Right ventricle myocardium superior (tissue), 1 donor: ENCODE results near the gene ZNF57. TPM values are rescaled to one million over a fixed set of nuclear protein-coding genes. Genes with fewer than 3 reads are reported as not detected.
"Not testable (repeated sequence)": the region's sequence is repeated elsewhere in the genome, so short reads cannot be mapped to it uniquely, and the experiment has no call there.

Experiments used
- ATAC-seq: fragments of 200-7000 bp; cut with Tn5 transposase; one replicate; pipeline ENCODE4 v1.9.1; 2020; ENCODE audit warnings: mild to moderate bottlenecking; ENCODE audit not compliant: poor library complexity
- DNase-seq: peaks from one replicate; pipeline ENCODE4 v3.0.0-alpha.2; 2020
- intact Hi-C: fragments of 100-400 bp; cut with DNase I; formaldehyde crosslinking; loops from one replicate; pipeline ENCODE4 v1.11.2; 2022
- long read RNA-seq: library from polyadenylated mRNA; unstranded; transcript quantifications from one replicate; pipeline ENCODE4 v2.0.0, GENCODE V29; 2021
- total RNA-seq: library from RNA; stranded (reverse); fragmentation: NEBNext Ultra II Directional; extraction: Animal tissue kit (Norgen Biotek cat#: 25700); gene quantifications from one replicate; pipeline ENCODE4 v1.2.1, GENCODE V29; 2021
- donor health status: DM: no; HTN: yes; CAD: no; lungs with severe emphysema.

The ZNF57 gene
- total RNA-seq = 3.5 TPM
- long read RNA-seq, transcript ZNF57-201 (4 exons, 2,003 nt) = major isoform, 6 of 6 reads
- long read RNA-seq, partial matches to known transcripts = 0 of 6 reads
- long read RNA-seq, other reads (novel, unspliced or antisense) = 0 of 6 reads

DNA sequence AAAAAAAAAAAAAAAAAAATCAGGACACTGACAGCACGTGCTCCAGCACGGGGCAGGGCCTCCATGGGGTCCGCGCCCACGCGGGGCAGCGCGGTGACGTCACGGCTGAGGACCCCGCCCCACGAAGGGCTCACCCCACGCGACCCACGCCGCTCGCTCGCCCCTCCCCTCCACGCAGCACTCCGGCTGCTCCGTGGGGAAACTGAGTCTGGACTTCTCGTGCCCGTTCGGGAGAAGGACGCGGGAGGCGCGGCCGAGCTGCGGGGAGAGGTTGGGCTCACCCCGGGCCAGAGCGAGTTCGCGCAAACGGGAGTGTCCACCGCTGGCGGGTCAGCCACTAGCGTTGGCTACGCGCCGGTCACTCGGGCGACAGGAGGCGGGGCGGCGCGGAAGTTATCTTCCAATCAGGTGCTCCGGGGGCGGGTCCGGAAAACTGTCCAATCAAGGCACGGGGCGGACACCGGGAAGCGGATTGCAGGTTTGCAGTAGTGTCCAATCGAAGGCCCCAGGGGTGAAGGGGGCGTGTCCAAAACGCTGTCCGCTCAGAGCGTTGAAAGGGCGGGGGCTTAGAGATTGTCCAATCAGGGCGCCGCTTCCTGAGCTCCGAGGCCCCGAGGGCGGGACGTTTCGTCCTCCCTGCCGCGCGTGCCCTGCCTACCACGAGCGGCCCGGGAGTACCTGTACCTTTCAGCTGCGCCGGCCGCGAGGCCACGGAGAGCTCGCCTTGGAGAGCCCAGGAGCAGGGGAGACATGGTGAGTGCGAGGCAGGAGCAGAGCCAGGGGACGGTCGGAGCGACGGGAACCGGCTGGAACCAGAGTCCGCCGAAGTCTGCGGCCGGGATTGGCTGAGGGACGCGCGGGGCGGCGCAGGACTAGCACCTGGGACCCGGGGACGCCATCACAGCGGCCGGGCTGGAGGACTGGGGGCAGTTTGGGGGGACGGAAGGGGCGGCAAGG, at the start of gene ZNF57:
TSS of gene ZNF57 (plus strand) at position 633 of the 957 bp plus-strand sequence. CDS start at position 751, 118 bp downstream.
- intact Hi-C loops = no loop called here
- ATAC-seq (peak; percentile 98), DNase-seq (peak; percentile 100)

DNA sequence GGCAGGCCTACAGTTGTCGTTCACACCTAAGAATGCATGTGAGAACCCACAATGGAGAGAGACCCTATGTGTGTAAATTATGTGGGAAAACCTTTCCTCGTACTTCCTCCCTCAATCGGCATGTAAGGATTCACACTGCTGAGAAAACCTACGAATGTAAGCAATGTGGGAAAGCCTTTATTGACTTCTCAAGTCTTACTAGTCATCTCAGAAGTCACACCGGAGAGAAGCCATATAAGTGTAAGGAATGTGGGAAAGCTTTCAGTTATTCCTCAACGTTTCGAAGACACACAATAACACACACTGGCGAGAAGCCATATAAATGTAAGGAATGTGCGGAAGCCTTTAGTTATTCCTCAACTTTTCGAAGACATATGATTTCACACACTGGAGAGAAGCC, 48.1 kb upstream of the ZNF57 start:
- ATAC-seq (no peak), DNase-seq (no peak)
- intact Hi-C loops = no loop called here

DNA sequence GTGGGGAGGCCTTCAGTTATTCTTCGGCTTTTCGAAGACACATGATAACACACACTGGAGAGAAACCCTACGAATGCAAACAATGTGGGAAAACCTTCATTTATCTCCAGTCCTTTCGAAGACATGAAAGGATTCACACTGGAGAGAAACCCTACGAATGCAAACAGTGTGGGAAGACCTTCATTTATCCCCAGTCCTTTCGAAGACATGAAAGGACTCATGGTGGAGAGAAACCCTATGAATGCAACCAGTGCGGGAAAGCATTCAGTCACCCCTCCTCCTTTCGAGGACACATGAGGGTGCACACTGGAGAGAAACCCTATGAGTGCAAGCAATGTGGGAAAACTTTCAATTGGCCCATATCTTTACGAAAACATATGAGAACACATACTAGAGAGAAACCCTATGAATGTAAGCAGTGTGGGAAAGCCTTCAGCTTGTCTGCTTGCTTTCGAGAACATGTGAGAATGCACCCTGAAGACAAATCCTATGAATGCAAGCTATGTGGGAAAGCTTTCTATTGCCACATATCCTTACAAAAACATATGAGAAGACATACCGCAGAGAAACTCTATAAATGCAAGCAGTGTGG, 47.6 kb upstream of the ZNF57 start:
- DNase-seq (no peak), ATAC-seq (no peak)
- intact Hi-C loops = no loop called here

- intact Hi-C loops = no loop called here
- ATAC-seq = no peak
- DNase-seq = no peak
Observed at GRCh38 chr19:2854849-2855248, 45.9 kb upstream of the ZNF57 start.

GRCh38 chr19:2856457-2857050, 44.2 kb upstream of the ZNF57 start:
- ATAC-seq (no peak), DNase-seq (no peak)
- intact Hi-C loops = no loop called here

DNA sequence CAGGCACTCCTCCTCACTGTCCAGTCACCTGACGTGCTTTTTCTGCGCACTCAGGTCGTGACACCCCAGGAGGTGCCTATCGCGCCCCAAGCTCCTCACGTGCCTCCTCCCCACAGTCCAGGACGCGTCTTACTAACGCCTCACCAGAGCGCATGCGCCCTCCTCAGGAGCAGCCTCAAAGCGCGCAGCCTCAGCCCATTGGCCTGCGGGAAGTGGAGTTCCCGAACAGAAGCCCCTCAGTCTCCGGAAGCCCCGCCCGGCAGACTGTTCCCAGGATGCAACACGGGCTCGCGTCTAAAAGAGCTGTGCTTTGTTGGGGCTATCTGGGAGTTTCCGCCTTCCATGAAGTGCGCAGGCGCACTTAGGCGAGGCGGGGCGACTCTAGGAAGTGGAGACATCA, 41.9 kb upstream of the ZNF57 start:
- ATAC-seq = no peak
- no peak for DNase-seq
- intact Hi-C loops = no loop called here

GRCh38 chr19:2863816-2864215, 36.9 kb upstream of the ZNF57 start:
- intact Hi-C loops = no loop called here
- DNase-seq (no peak), ATAC-seq (no peak)

DNA sequence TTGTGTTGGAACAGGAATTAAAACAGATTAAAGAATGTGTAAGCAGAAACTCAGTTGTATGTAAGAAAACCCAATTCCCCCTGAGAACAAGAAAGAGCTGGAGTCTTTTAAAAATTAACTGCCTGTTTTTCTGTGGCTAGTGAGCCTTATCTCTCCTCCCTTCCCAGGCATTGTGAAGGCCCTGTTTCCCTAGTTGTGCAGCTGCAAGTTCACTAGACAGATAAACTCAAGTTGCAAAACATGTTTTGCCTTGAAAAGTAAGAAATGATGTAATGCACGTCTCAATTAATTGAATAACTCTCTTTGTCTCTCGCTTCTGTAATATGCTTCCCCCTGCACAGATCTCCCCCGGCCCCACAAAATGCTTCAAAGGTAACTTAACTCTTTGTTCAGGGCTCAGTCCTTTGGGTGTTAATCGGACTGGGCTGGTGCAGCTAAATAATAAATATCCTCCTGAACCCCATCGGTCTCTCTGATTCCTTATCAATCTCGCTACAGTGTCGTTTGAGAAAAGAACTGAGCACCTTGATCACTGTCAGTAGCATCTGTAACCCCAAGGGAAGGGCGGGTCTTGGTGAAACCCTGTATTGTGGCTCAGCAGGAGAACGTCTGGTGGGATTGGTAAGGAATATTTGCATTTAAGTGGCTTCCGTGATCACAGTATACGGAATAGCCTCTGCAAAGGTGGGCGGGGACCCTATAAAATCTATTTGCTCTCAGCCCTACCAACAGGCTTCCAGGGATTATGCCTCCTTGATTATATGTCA, 35.2 kb upstream of the ZNF57 start:
- intact Hi-C loops = no loop called here
- ATAC-seq = no peak
- no peak for DNase-seq

- DNase-seq (no peak), ATAC-seq (no peak)
- intact Hi-C loops = no loop called here
Observed at GRCh38 chr19:2866495-2867024, 34.2 kb upstream of the ZNF57 start.

DNA sequence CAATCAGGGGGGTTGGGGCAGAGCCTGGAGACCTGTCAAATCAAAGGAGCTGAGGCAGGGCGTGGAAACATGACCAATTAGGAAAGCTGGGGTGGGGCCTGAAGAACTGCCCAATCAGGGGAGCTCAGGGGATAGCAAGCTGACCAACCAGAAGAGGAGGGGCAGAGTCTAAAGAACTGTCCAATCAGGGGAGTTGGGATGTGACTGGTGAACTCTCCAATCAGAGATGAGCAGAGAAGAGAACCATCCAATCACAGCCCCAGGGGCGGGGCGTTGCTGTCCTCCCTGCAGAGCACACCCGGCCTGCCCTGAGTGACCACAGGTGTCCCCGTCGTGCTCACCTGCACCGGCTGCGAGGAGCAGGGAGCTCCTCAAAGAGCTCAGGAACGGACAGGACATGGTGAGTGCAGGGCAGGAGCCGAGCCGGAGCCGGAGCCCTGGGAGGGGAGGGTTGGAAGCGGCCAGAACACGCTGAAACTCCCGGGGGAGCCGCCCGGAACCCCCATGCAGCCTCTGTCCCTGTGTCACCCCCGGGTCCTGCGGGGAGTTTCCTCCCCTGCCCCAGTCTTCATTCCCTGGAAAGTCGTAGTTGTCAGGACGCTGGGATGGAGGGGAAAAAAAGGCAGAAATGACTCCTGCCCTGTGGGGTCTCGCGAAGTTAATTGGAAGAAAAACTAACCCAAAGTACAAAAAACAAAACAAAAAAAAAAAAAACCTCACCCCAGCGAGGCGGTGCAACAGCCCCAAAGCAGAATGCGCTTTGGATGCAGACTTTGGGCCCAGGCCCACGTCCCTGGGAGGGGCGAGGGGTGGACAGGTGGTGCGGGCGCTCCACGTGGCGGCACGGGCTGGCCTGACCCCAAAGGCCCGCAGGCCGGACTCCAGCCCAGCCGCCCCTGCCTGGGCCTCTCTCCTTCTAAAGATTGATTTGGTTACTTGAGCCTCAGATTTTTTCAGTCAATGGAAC, 33.4 kb upstream of the ZNF57 start, which contains the start of gene ZNF556:
TSS of gene ZNF556 (plus strand) at position 311 of the 967 bp plus-strand sequence. CDS start at position 398, 87 bp downstream.
- no peak for DNase-seq
- no peak for ATAC-seq

GRCh38 chr19:2869618-2870017, 31.1 kb upstream of the ZNF57 start:
- DNase-seq (no peak), ATAC-seq (no peak)
- intact Hi-C loops = loop anchor here (5.0 kb wide), 1 partner anchor 222 kb away; no protein-coding TSS in a partner anchor

More for the DNA sequence above, 33.4 kb upstream of the ZNF57 start, which contains the start of gene ZNF556:
- intact Hi-C loops = no loop called here

DNA sequence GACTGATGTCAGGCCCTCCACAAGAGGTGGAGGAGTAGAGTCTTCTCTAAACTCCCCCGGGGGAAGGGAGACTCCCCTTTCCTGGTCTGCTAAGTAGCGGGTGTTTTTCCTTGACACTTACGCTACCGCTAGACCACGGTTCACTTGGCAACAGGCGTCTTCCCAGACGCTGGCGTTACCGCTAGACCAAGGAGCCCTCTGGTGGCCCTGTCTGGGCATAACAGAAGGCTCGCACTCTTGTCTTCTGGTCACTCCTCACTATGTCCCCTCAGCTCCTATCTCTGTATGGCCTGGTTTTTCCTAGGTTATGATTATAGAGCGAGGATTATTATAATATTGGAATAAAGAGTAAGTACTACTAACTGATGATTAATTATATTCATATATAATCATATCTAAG, 28.6 kb upstream of the ZNF57 start:
- intact Hi-C loops = loop anchor here (5.0 kb wide), 1 partner anchor 225 kb away; no protein-coding TSS in a partner anchor
- not testable (repeated sequence) for DNase-seq, ATAC-seq

DNA sequence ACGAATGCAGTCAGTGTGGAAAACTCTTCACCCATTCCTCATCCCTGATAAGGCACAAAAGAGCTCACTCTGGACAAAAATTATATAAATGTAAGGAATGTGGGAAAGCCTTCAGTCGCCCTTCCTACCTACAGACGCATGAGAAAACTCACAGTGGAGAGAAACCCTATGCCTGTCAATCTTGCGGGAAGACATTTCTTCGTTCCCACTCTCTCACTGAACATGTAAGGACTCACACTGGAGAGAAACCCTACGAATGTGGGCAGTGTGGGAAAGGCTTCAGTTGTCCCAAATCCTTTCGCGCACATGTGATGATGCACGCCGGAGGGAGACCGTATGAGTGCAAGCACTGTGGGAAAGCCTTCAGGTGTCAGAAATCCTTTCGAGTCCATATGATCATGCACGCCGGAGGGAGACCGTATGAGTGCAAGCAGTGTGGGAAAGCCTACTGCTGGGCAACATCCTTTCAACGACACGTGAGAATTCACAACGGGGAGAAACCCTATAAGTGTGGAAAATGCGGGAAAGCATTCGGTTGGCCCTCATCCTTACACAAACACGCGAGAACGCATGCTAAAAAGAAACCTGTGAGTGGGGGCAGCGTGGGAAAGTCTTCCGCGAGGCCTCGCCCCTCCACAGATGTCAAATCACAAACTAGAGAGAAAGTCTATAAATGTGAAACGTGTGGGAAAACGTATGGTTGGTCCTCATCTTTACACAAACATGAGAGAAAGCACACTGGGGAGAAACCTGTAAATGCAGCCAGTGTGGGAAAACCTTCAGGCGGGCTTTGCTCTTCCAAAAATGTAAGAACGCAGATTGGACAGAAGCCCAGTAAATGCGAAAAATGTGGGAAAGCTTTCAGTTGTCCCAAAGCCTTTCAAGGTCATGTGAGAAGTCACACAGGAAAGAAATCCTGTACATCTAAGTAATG, 23.1 kb upstream of the ZNF57 start:
- intact Hi-C loops = no loop called here
- ATAC-seq (no peak), DNase-seq (no peak)

- DNase-seq = no peak
- ATAC-seq = no peak
- intact Hi-C loops = loop anchor here (10.0 kb wide), 2 partner anchors 61 to 281 kb away; partner anchors contain the start of gene ZNF77
Observed at GRCh38 chr19:2883686-2884439, 16.9 kb upstream of the ZNF57 start.

- ATAC-seq (no peak), DNase-seq (no peak)
- intact Hi-C loops = loop anchor here (10.0 kb wide), 2 partner anchors 59 to 279 kb away; partner anchors contain the start of gene ZNF77
Observed at GRCh38 chr19:2885736-2886135, 15.0 kb upstream of the ZNF57 start.
